ENCODE data around the gene USP32. TPM values are rescaled to one million over a fixed set of nuclear protein-coding genes. Genes with fewer than 3 reads are reported as not detected.
"Not testable (repeated sequence)": the region's sequence is repeated elsewhere in the genome, so short reads cannot be mapped to it uniquely, and the experiment has no call there.

Gene USP32
- total RNA-seq, 2 experiments from 2014 or later: 35.8 to 40.1 TPM

DNA sequence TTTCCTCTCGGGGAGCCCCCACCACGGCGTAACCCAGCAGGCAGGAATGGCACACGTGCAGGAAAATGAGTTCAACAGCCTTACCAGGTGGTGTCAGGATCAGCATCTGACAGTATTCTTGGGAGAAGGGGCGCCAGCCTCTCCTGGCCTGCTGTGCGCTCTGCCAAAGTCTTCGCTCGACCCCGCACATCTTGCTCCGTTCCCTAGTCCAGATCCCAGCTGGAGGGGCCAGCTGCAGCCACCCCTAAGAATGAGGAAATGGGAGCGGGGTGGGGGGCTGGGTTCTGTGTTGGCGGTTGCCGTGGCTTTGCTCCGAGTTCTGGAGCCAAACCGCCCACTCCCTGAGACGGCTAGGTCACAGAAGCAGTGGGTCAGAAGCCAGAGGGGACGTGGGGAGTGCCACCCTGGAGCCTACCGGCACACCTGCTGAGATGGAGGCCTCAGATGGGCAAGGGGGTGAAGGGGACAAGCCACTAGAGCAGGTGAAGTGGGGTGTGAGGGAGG, 30.3 kb upstream of the USP32 start, which contains the start of gene CHCT1:
Gene CHCT1, plus strand, starts transcription at position 328 of the 504 bp plus-strand sequence. Its CDS starts 104 bp downstream, at position 432.
- H3K36me3 Mint-ChIP-seq (ENCODE audit: low read depth): no peaks in the 10 kb centered on the region
- H3K4me3 Mint-ChIP-seq: peak within 1 kb of the TSS; percentile 68
- no peaks in the 10 kb centered on the region for H3K9me3 Mint-ChIP-seq
- H3K4me1 Mint-ChIP-seq: peaks cover 8% of the 10 kb centered on the region
- CTCF ChIA-PET: interaction anchor here (0.8 to 0.9 kb wide), 2 partner anchors 13 to 22 kb away, joined by 3 read pairs; no protein-coding TSS in a partner anchor
- H3K27me3 Mint-ChIP-seq: peaks cover 3% of the 10 kb centered on the region
- POLR2A ChIA-PET: interaction anchor here (1.4 kb wide), 1 partner anchor 30 kb away, joined by 4 read pairs; the partner anchor contains the start of gene USP32
- H3K27ac Mint-ChIP-seq: no peak within 1 kb of the TSS
- DNase-seq: no peak

DNA sequence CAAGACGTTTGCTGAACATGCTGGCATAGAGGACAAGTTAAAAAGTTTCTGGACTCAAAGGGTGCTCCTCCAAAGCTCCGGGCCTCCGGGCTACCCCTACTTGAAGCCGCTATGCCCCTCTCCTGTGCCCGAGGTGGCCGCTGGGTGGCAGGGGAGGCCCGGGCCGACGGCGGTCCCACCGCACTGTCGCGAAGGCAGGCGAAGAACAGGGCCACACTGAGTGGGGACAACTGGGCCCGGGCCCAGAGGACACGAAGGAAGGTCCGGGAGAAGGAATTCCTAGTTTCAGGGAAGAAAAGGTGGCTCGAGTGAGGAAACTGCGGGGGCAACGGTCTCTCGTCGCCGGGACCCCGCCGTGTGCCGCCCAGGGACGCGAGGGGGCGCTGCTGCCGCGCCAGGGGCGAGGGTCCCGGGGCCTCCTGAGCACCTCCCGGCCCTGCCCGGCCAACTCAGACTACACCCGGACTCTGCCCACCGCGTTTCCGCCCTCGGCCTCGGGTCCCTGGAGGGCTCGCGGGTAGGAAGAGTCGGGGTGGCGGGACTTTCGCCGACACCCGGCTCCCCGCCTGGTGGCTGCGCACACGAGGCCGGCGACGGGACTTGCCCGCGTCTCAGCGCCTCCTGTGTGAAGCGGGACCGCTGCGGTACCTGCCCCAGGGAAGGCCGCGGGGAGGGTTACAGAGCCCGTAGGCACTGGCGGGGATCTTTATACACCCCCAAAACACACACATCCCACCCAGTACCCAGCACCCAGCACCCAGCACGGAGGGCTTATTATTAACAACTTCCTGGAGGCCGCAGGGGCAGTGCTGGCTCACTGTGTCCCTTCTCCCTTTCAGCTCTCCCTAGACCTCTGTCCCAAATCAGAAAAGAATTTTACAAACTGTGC, 29.6 kb upstream of the USP32 start:
- no peaks in the 10 kb centered on the region for H3K9me3 Mint-ChIP-seq
- POLR2A ChIA-PET: interaction anchor here (1.4 kb wide), 1 partner anchor 29 kb away, joined by 4 read pairs; the partner anchor contains the start of gene USP32
- H3K4me3 Mint-ChIP-seq: peak overlapping the region; percentile 68
- H3K27ac Mint-ChIP-seq: no peak overlapping the region
- peak; percentile 81 for DNase-seq
- H3K4me1 Mint-ChIP-seq: peaks cover 8% of the 10 kb centered on the region
- peaks cover 3% of the 10 kb centered on the region for H3K27me3 Mint-ChIP-seq
- CTCF ChIA-PET: interaction anchor here (0.6 to 1.0 kb wide), 12 partner anchors 9 to 281 kb away, joined by 3 to 5 read pairs (median 3); partner anchors contain the start of gene USP32
- H3K36me3 Mint-ChIP-seq (ENCODE audit: low read depth): no peaks in the 10 kb centered on the region

DNA sequence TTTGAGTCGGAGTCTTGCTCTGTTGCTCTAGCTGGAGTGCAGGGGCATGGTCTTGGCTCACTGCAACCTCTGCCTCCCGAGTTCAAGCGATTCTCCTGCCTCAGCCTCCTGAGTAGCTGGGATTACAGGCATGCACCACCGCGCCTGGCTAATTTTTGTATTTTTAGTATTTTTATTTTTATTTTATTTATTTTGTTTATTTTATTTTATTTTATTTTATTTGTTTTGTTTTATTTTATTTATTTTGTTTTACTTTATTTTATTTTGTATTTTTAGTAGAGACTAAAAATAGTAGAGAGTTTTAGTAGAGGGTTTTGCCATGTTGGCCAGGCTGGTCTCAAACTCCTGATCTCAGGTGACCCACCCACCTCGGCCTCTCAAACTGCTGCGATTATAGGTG, 27.9 kb upstream of the USP32 start:
- CTCF ChIA-PET: interaction anchor here (1.4 kb wide), 1 partner anchor 189 kb away, joined by 4 read pairs; no protein-coding TSS in a partner anchor
- POLR2A ChIA-PET; H3K27ac Mint-ChIP-seq; DNase-seq; H3K4me3 Mint-ChIP-seq; H3K9me3 Mint-ChIP-seq; H3K36me3 Mint-ChIP-seq (ENCODE audit: low read depth); H3K4me1 Mint-ChIP-seq; H3K27me3 Mint-ChIP-seq: not testable (repeated sequence)

DNA sequence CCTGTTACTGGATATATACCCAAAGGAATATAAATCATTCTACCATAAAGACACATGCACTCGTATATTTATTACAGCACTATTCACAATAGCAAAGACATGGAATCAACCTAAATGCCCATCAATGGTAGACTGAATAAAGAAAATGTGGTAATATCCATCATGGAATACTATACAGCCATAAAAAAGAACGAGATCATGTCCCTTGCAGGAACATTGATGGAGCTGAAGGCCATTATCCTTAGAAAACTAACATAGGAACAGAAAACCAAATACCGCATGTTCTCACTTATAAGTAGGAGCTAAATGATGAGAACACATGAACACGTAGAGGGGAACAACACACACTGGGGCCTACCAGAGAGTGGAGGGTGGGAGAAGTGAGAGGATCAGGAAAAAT, 27.1 kb upstream of the USP32 start:
- POLR2A ChIA-PET; H3K27ac Mint-ChIP-seq; H3K36me3 Mint-ChIP-seq (ENCODE audit: low read depth); DNase-seq; H3K27me3 Mint-ChIP-seq; H3K9me3 Mint-ChIP-seq; H3K4me3 Mint-ChIP-seq; H3K4me1 Mint-ChIP-seq: not testable (repeated sequence)
- CTCF ChIA-PET: interaction anchor here (1.4 kb wide), 1 partner anchor 188 kb away, joined by 4 read pairs; no protein-coding TSS in a partner anchor

DNA sequence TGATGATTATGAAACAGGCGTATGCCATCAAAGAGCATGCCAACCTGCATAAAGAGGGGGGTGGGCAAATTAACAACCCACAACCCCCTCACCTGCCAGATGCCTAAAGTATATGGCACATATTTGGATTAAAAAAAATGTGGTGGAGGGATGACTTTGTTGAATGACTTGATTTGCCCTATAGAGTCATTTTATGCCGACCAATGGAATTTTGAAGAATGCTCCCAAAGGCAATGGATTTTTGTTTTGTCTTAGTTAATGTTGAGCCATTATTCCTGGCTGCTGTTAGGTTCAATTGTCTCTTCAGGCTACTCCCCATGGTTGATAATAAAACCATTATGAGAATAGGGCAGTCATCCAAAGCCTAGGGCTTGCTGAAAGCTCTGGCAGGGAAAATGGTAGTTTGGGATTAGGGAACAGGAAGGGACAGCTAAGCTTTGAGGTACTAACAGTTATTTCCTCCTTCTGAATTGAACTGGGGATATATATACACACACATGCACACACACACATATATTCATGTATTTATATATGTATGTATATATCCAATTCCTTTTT, 24.5 kb upstream of the USP32 start:
- Mint-ChIP-seq H3K9me3 (no peaks in the 10 kb centered on the region), H3K4me3 (no peak overlapping the region), H3K27ac (no peak overlapping the region), H3K36me3 (ENCODE audit: low read depth) (no peaks in the 10 kb centered on the region), H3K4me1 (peaks cover 6% of the 10 kb centered on the region), H3K27me3 (peaks cover 2% of the 10 kb centered on the region)
- ChIA-PET CTCF (no interaction called here), POLR2A (no interaction called here)
- DNase-seq: no peak

DNA sequence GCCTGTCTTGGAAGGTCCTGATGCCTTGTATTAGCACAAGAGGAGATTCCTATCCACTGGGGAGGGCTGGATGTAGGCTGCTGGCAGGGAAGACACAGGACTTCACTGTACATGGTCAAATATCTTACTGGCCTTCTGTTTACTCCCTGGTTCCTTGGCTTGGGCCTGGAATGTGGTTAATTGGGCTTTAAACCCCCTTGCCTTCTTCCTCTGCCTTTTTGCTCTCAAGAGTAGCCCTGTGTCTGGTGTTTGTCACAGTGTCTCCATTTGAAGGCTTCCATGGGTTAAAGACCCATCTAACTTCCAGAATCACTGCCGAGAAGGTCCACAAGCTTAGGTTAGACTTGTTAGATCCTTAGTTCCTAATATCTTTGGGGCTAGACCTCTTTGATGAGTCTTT, 23.2 kb upstream of the USP32 start:
- no peak overlapping the region for H3K4me3 Mint-ChIP-seq
- H3K4me1 Mint-ChIP-seq: no peaks in the 10 kb centered on the region
- peaks cover 2% of the 10 kb centered on the region for H3K27me3 Mint-ChIP-seq
- no peaks in the 10 kb centered on the region for H3K9me3 Mint-ChIP-seq
- CTCF ChIA-PET: interaction anchor here (1.1 kb wide), 1 partner anchor 272 kb away, joined by 4 read pairs; no protein-coding TSS in a partner anchor
- H3K27ac Mint-ChIP-seq: no peak overlapping the region
- no peaks in the 10 kb centered on the region for H3K36me3 Mint-ChIP-seq (ENCODE audit: low read depth)
- POLR2A ChIA-PET: no interaction called here
- no peak for DNase-seq

DNA sequence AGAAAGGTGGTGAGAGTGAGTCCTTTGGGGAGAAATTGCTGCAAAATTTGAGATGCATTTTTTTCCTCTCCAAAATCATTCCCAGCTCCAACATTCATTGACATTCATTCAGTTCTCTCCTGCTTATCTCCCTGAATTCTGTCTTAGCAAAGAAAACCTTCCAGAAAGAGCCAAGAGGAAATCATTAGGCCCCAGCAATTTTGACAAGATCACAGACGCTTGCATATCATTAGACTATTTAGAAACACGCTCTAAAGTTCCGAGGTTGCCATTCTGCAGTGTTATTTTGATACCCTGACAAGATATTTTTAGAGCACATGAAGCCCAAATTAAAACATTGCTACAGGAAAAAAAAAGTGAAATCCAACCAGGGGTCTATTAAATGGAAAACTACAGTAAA, 20.8 kb upstream of the USP32 start:
- Mint-ChIP-seq H3K4me1 (no peaks in the 10 kb centered on the region), H3K9me3 (no peaks in the 10 kb centered on the region), H3K27me3 (peaks cover 5% of the 10 kb centered on the region), H3K4me3 (no peak overlapping the region), H3K36me3 (ENCODE audit: low read depth) (no peaks in the 10 kb centered on the region), H3K27ac (no peak overlapping the region)
- POLR2A ChIA-PET: no interaction called here
- no peak for DNase-seq
- CTCF ChIA-PET: interaction anchor here (1.2 kb wide), 1 partner anchor 178 kb away, joined by 4 read pairs; no protein-coding TSS in a partner anchor

DNA sequence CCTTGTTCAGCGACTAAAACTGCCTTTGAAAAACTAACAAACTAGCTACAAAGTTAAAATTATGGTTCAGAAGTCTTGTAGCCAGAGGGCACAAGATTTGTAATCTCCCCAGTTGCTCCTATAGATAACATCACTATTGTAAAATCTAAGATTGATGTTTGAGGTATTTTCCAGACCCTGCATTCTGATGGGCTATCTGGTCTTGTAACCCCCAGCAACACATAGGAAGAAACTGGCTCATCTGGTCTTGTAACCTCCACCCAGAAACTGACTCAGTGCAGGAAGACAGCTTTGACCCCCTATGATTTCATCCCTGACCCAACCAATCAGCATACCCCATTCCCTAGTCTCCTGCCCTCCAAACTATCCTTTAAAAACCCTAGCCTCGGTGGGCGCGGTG, 18.1 kb upstream of the USP32 start:
- H3K4me3 Mint-ChIP-seq: no peak overlapping the region
- POLR2A ChIA-PET: no interaction called here
- H3K36me3 Mint-ChIP-seq (ENCODE audit: low read depth): no peaks in the 10 kb centered on the region

DNA sequence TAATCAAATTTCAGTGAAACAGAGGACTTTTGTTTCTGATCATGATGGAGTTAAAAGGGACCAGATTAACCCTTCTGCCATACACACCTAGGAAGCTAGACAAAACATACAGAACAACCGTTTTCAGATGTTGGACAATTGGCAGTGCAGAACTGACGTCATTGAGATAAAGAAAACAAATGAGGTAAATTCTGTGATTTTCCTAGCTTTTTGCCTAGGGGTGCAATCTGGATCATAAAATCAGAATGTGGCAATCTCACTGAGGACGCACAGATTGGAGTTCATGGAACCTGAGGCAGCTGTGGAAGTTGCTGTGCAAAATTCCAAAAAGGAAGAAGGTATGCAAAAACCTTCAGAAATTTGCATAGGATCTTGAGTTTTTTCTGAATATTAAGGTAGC, 15.0 kb upstream of the USP32 start:
- no peak overlapping the region for H3K27ac Mint-ChIP-seq
- no peak overlapping the region for H3K4me3 Mint-ChIP-seq
- DNase-seq: no peak
- ChIA-PET CTCF (no interaction called here), POLR2A (interaction anchor here (1.0 kb wide), 1 partner anchor 9 kb away, joined by 5 read pairs; no protein-coding TSS in a partner anchor)
- no peaks in the 10 kb centered on the region for H3K9me3 Mint-ChIP-seq
- no peaks in the 10 kb centered on the region for H3K36me3 Mint-ChIP-seq (ENCODE audit: low read depth)
- H3K27me3 Mint-ChIP-seq: peaks cover 13% of the 10 kb centered on the region
- H3K4me1 Mint-ChIP-seq: no peaks in the 10 kb centered on the region

More for the DNA sequence above, 18.1 kb upstream of the USP32 start:
- Mint-ChIP-seq H3K27me3 (peaks cover 13% of the 10 kb centered on the region), H3K27ac (no peak overlapping the region), H3K9me3 (no peaks in the 10 kb centered on the region), H3K4me1 (no peaks in the 10 kb centered on the region)
- CTCF ChIA-PET: interaction anchor here (1.4 kb wide), 1 partner anchor 12 kb away, joined by 3 read pairs; the partner anchor contains the start of gene CHCT1
- no peak for DNase-seq

DNA sequence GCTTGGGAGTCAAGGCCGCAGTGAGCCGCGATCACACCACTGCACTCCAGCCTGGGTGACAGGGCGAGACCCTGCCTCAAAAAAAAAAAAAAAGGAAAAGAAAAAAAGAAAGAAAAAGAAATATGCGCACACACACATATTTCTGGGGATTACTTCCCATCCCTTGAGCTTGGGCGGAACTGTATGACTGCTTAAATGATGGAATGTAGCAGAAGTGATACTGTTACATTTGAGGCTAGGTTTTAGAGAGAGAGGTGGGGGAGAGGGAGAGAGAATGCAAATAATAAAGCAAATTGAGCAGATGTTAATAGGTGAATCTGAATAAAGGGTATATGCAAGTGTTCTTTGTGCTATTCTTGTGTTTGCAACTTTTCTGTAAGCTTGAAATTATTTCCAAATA, 12.0 kb upstream of the USP32 start:
- no peaks in the 10 kb centered on the region for H3K36me3 Mint-ChIP-seq (ENCODE audit: low read depth)
- peaks cover 12% of the 10 kb centered on the region for H3K27me3 Mint-ChIP-seq
- H3K4me1 Mint-ChIP-seq: peaks cover 6% of the 10 kb centered on the region
- H3K27ac Mint-ChIP-seq: no peak overlapping the region
- H3K9me3 Mint-ChIP-seq: no peaks in the 10 kb centered on the region
- no peak overlapping the region for H3K4me3 Mint-ChIP-seq
- DNase-seq: no peak
- CTCF ChIA-PET: no interaction called here
- POLR2A ChIA-PET: interaction anchor here (1.3 kb wide), 1 partner anchor 12 kb away, joined by 7 read pairs; the partner anchor contains the start of gene USP32

DNA sequence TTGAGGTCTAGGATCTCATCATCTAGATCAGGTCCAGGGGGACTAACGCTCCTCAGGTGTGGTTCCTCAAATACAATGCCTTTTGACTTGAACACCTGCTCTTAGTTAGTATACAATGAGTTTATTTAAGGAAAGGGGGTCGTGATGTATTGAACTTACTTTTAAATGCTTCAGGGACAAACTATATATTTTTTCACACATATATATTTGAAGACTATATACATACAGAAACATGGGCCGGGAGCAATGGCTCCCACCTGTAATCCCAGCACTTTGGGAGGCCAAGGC, 11.5 kb upstream of the USP32 start:
- Mint-ChIP-seq H3K9me3 (no peaks in the 10 kb centered on the region), H3K4me1 (peaks cover 9% of the 10 kb centered on the region), H3K27me3 (peaks cover 10% of the 10 kb centered on the region), H3K36me3 (ENCODE audit: low read depth) (no peaks in the 10 kb centered on the region), H3K27ac (no peak overlapping the region), H3K4me3 (no peak overlapping the region)
- ChIA-PET CTCF (no interaction called here), POLR2A (interaction anchor here (1.3 kb wide), 1 partner anchor 11 kb away, joined by 7 read pairs; the partner anchor contains the start of gene USP32)
- DNase-seq: no peak

DNA sequence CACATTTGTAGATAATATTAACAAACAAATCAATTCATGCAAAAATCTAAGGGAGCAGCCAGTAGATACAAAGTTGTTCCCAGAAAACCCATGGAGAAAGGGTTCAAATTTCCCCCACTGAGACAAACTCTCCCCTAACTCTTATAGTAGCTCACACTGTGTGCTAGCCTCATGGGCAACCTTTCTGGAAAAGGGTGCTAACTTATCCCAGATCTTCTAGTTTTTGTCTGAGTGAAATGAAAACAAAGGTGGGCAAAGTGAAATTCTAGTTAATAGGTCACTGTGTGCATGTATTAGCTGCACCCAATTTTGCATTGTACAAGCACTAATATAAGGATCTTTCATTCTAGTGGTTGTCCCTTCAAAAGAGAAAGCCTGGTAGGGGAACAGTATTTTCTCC, 9.9 kb upstream of the USP32 start:
- ChIA-PET POLR2A (interaction anchor here (0.6 kb wide), 1 partner anchor 500 kb away, joined by 3 read pairs; no protein-coding TSS in a partner anchor), CTCF (no interaction called here)
- DNase-seq: no peak
- no peaks in the 10 kb centered on the region for H3K9me3 Mint-ChIP-seq
- no peak overlapping the region for H3K4me3 Mint-ChIP-seq
- peaks cover 4% of the 10 kb centered on the region for H3K27me3 Mint-ChIP-seq
- H3K4me1 Mint-ChIP-seq: peaks cover 18% of the 10 kb centered on the region
- H3K27ac Mint-ChIP-seq: no peak overlapping the region
- no peaks in the 10 kb centered on the region for H3K36me3 Mint-ChIP-seq (ENCODE audit: low read depth)
